Mucosa of rectum (tissue), 2 donors: ENCODE data around the gene SH3BP5L.
A peak's percentile ranks its signal among the peaks of the same experiment; 100 is the strongest.

Experiments used
- H3K27ac ChIP-seq, 2 donors: one replicate each; pipeline ENCODE4 v1.7.0; 2013; ENCODE audit warnings: inconsistent platforms in 2 of 2, low read depth in 2 of 2, low read length in 2 of 2
- H3K27me3 ChIP-seq, 2 donors: one replicate each; pipeline ENCODE4 v1.7.0; 2013; ENCODE audit warnings: low read length in 2 of 2; ENCODE audit not compliant: control insufficient read depth in 2 of 2, insufficient read depth in 2 of 2
- H3K36me3 ChIP-seq, 2 donors: one replicate each; pipeline ENCODE4 v1.7.0; 2013; ENCODE audit warnings: low read length in 2 of 2; ENCODE audit not compliant: control insufficient read depth in 2 of 2, insufficient read depth in 2 of 2
- H3K4me1 ChIP-seq, 2 donors: one replicate each; pipeline ENCODE4 v1.7.0; 2013; ENCODE audit warnings: low read length in 2 of 2, mild to moderate bottlenecking in 1 of 2; ENCODE audit not compliant: control insufficient read depth in 2 of 2, insufficient read depth in 2 of 2
- H3K4me3 ChIP-seq, 2 donors: one replicate each; pipeline ENCODE4 v1.7.0; 2013; ENCODE audit warnings: low read length in 2 of 2
- H3K9ac ChIP-seq, 2 donors: one replicate each; pipeline ENCODE4 v1.7.0; 2013; ENCODE audit warnings: low read length in 2 of 2, low read depth in 1 of 2, mild to moderate bottlenecking in 1 of 2
- H3K9me3 ChIP-seq, 2 donors: one replicate each; pipeline ENCODE4 v1.7.0; 2013; ENCODE audit warnings: low read length in 2 of 2; ENCODE audit not compliant: control insufficient read depth in 2 of 2
- donor health status: healthy.
- donor health status: Normal muscosa, but diverticular disease.

Gene SH3BP5L

GRCh38 chr1:248828845-248829244 lies 3.1 kb upstream of the SH3BP5L start:
- H3K27ac ChIP-seq: no peak overlapping the region

GRCh38 chr1:248825573-248825908 lies 174 bp downstream of the SH3BP5L start:
- Histone ChIP-seq H3K27me3 (no peaks in the 10 kb centered on the region), H3K9ac (peak overlapping the region; percentile 81 to 98), H3K36me3 (peaks cover 0 to 19% of the 10 kb centered on the region in 2 donors), H3K4me3 (peak overlapping the region; percentile 85 to 100), H3K9me3 (no peaks in the 10 kb centered on the region), H3K4me1 (peaks cover 19 to 29% of the 10 kb centered on the region in 2 donors), H3K27ac (peak overlapping the region; percentile 94 to 99)

More at GRCh38 chr1:248828845-248829244, 3.1 kb upstream of the SH3BP5L start:
- Histone ChIP-seq H3K9ac (no peak overlapping the region), H3K4me1 (peaks cover 15 to 19% of the 10 kb centered on the region in 2 donors), H3K36me3 (peaks cover 0 to 4% of the 10 kb centered on the region in 2 donors), H3K9me3 (no peaks in the 10 kb centered on the region), H3K4me3 (no peak overlapping the region), H3K27me3 (no peaks in the 10 kb centered on the region)

- Histone ChIP-seq H3K9ac (peak overlapping the region; percentile 81 to 98), H3K4me3 (peak overlapping the region; percentile 85 to 100), H3K27ac (peak overlapping the region; percentile 94 to 99), H3K4me1 (peaks cover 19 to 29% of the 10 kb centered on the region in 2 donors), H3K36me3 (peaks cover 2 to 23% of the 10 kb centered on the region in 2 donors), H3K9me3 (no peaks in the 10 kb centered on the region), H3K27me3 (no peaks in the 10 kb centered on the region)
These were observed 579 bp downstream of the SH3BP5L start for GRCh38 chr1:248825136-248825535.

GRCh38 chr1:248824701-248825100 lies 1.0 kb downstream of the SH3BP5L start:
- Histone ChIP-seq H3K36me3 (peaks cover 5 to 26% of the 10 kb centered on the region in 2 donors), H3K27me3 (no peaks in the 10 kb centered on the region), H3K9me3 (no peaks in the 10 kb centered on the region), H3K4me1 (peaks cover 19 to 29% of the 10 kb centered on the region in 2 donors), H3K27ac (no peak overlapping the region), H3K9ac (peak overlapping the region; percentile 81 to 98), H3K4me3 (peak overlapping the region; percentile 85 to 100)

GRCh38 chr1:248824301-248824700 lies 1.4 kb downstream of the SH3BP5L start:
- H3K27ac ChIP-seq: no peak overlapping the region

GRCh38 chr1:248823517-248824001 lies 2.2 kb downstream of the SH3BP5L start:
- H3K9ac ChIP-seq: no peak overlapping the region
- H3K4me3 ChIP-seq: peak overlapping the region in 1 of 2 donors; percentile 100
- H3K4me1 ChIP-seq: peaks cover 19 to 29% of the 10 kb centered on the region in 2 donors

More at GRCh38 chr1:248824301-248824700, 1.4 kb downstream of the SH3BP5L start:
- no peaks in the 10 kb centered on the region for H3K9me3 ChIP-seq
- H3K36me3 ChIP-seq: peaks cover 5 to 26% of the 10 kb centered on the region in 2 donors
- no peaks in the 10 kb centered on the region for H3K27me3 ChIP-seq
- H3K4me3 ChIP-seq: peak overlapping the region in 1 of 2 donors; percentile 100
- H3K9ac ChIP-seq: peak overlapping the region; percentile 49 to 81
- peaks cover 19 to 29% of the 10 kb centered on the region in 2 donors for H3K4me1 ChIP-seq

GRCh38 chr1:248822148-248823032 lies 3.3 kb downstream of the SH3BP5L start:
- H3K9ac ChIP-seq: no peak overlapping the region
- no peaks in the 10 kb centered on the region for H3K9me3 ChIP-seq
- H3K4me3 ChIP-seq: peak overlapping the region in 1 of 2 donors; percentile 20
- H3K4me1 ChIP-seq: peaks cover 19 to 29% of the 10 kb centered on the region in 2 donors
- H3K27ac ChIP-seq: no peak overlapping the region
- no peaks in the 10 kb centered on the region for H3K27me3 ChIP-seq
- peaks cover 11 to 29% of the 10 kb centered on the region in 2 donors for H3K36me3 ChIP-seq

More at GRCh38 chr1:248823517-248824001, 2.2 kb downstream of the SH3BP5L start:
- peaks cover 9 to 29% of the 10 kb centered on the region in 2 donors for H3K36me3 ChIP-seq
- no peaks in the 10 kb centered on the region for H3K27me3 ChIP-seq
- H3K9me3 ChIP-seq: no peaks in the 10 kb centered on the region
- H3K27ac ChIP-seq: no peak overlapping the region

GRCh38 chr1:248821641-248822040 lies 4.1 kb downstream of the SH3BP5L start:
- peaks cover 17 to 35% of the 10 kb centered on the region in 2 donors for H3K36me3 ChIP-seq
- H3K4me1 ChIP-seq: peaks cover 16 to 29% of the 10 kb centered on the region in 2 donors
- no peaks in the 10 kb centered on the region for H3K9me3 ChIP-seq
- H3K4me3 ChIP-seq: no peak overlapping the region
- H3K9ac ChIP-seq: no peak overlapping the region
- H3K27ac ChIP-seq: no peak overlapping the region
- H3K27me3 ChIP-seq: no peaks in the 10 kb centered on the region

- Histone ChIP-seq H3K4me1 (peaks cover 15 to 29% of the 10 kb centered on the region in 2 donors), H3K9ac (no peak overlapping the region), H3K4me3 (no peak overlapping the region), H3K9me3 (no peaks in the 10 kb centered on the region), H3K27ac (no peak overlapping the region), H3K27me3 (no peaks in the 10 kb centered on the region), H3K36me3 (peaks cover 21 to 41% of the 10 kb centered on the region in 2 donors)
These were observed 4.6 kb downstream of the SH3BP5L start for GRCh38 chr1:248821101-248821500.

GRCh38 chr1:248820041-248820585 lies 5.6 kb downstream of the SH3BP5L start:
- Histone ChIP-seq H3K27ac (no peak overlapping the region), H3K36me3 (peaks cover 31 to 48% of the 10 kb centered on the region in 2 donors), H3K27me3 (no peaks in the 10 kb centered on the region), H3K4me1 (peaks cover 13 to 27% of the 10 kb centered on the region in 2 donors), H3K4me3 (no peak overlapping the region), H3K9me3 (no peaks in the 10 kb centered on the region), H3K9ac (no peak overlapping the region)
